ENCODE data around the gene TEX48. TPM values are rescaled to one million over a fixed set of nuclear protein-coding genes. Genes with fewer than 3 reads are reported as not detected.

Gene TEX48
- total RNA-seq, 4 donors from 2014 or later: not detected

- TF ChIP-seq CTCF (IDR thresholded peaks at IDR 0.05; ENCODE audit: low read depth): no peak
These were observed 60.4 kb downstream of the TEX48 start for GRCh38 chr9:114621561-114621960.

- TF ChIP-seq CTCF (IDR thresholded peaks at IDR 0.05; ENCODE audit: low read depth): no peak
These were observed 62.7 kb downstream of the TEX48 start for GRCh38 chr9:114619191-114619761.

- TF ChIP-seq CTCF (IDR thresholded peaks at IDR 0.05; ENCODE audit: low read depth): no peak
These were observed 65.1 kb downstream of the TEX48 start for GRCh38 chr9:114616684-114617520.

Other genes with a start within 250 kb of the TEX48 start
- gene WHRN, start 176.7 kb downstream of the TEX48 start, total RNA-seq: 1 to 10 TPM in 3 of 4 donors, under 1 TPM in 1; 0.82 to 4.1 (median 2.3) TPM
- gene ATP6V1G1, start 94.4 kb downstream of the TEX48 start, total RNA-seq: 100 to 1,000 TPM; 132 to 159 (median 149) TPM
- 10 to 100 TPM; 12.1 to 26.2 (median 17.4) TPM for gene TMEM268, start 70.9 kb downstream of the TEX48 start, total RNA-seq
- gene TEX53, start 24.4 kb downstream of the TEX48 start, total RNA-seq: not detected
- under 1 TPM in 1 of 4 donors, not detected in 3; 0.68 TPM for gene TNFSF15, start 123.8 kb upstream of the TEX48 start, total RNA-seq
- gene TNFSF8, start 248.4 kb upstream of the TEX48 start, total RNA-seq: 10 to 100 TPM in 1 of 4 donors, 1 to 10 TPM in 3; 2.4 to 18.4 (median 7.4) TPM